ENCODE measurements around the gene RRP8.

RRP8 gene

DNA sequence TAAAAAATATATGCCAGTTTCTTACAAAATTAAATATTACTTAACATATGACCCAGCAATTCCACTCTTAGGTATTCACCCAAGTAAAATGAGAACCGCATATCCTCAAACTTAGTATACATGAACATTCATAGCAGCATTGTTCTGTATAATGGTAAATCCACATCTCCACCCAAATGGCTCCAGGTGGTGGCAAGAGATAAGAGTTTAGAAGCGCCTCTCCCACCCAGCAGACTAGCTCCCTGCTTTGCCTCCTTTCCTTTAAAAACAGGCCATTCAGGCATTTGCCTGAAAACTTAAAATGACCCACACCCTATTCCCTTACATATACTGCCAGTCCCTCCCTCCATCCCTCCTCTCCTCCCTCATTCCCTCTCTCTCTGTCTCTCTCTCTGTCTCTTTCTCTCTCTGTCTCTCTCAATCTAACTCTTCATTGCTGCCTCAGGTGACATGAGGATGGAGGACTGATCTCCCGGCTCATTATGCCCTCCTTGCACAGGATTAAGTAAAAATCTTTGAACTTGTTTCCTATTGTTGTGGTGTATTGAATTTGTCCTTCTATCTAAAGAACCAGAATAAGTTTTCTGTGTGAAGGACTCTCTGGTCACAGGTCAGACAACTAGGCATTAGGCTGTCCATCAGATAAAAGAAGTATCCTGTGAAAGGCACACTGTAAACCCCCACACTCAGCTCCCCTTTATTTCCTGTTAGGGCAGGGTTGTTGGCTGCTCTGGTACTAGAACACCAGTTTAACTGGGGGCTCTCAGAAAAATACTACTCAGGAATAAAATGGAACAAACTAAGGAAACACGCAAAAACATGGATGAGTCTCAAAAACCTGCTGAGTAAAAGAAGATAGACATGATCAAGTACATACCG, 48.3 kb downstream of the RRP8 start:
- H3K36me3 Mint-ChIP-seq = no peaks in the 10 kb centered on the region
- no peaks in the 10 kb centered on the region for H3K27me3 Mint-ChIP-seq
- no peak overlapping the region for H3K4me3 Mint-ChIP-seq
- H3K27ac Mint-ChIP-seq = no peak overlapping the region
- H3K9me3 Mint-ChIP-seq = no peaks in the 10 kb centered on the region
- no peak for DNase-seq
- CTCF ChIA-PET = no interaction called here
- no peaks in the 10 kb centered on the region for H3K4me1 Mint-ChIP-seq

DNA sequence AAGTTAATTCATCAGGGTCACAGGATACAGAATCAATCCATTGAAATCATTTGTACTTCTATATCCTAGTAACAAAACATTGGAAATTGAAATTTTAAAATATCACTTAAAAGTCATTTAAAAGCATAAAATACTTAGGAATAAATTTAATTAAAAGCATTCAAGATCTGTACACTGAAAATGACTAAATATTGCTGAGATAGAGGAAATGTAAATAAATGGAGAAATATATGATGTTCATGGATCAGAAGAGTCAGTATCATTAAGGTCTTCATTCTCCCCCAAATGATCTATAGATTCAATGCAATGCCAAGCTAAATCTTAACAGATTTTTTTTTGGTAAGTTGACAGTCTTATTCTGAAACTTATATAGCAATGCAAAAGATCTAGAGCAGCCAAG, 49.8 kb downstream of the RRP8 start:
- no peaks in the 10 kb centered on the region for H3K27me3 Mint-ChIP-seq
- H3K9me3 Mint-ChIP-seq = no peaks in the 10 kb centered on the region
- no peak overlapping the region for H3K27ac Mint-ChIP-seq
- CTCF ChIA-PET = no interaction called here
- no peak overlapping the region for H3K4me3 Mint-ChIP-seq
- H3K36me3 Mint-ChIP-seq = no peaks in the 10 kb centered on the region
- H3K4me1 Mint-ChIP-seq = no peaks in the 10 kb centered on the region
- DNase-seq = no peak

DNA sequence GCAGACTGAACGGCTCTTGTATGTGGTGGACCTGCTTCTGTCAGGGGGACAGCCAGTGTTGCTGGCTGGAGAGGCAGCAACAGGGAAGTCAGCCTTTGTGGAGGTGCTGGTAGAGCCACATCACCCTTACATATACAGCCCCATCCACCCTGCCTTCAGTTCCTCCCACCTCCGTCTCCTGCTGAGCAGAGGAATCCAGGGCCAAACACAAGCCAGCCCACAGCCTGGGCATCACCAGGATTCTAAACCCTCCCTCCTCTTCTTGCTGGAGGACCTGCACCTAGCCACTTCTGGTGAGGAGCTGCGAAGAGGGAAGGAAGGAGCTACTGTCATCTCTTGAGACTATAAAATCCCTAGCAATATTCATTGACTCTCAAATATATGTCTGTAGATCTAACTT, 54.8 kb downstream of the RRP8 start:
- peaks cover 2% of the 10 kb centered on the region for H3K36me3 Mint-ChIP-seq
- CTCF ChIA-PET = no interaction called here
- H3K4me3 Mint-ChIP-seq = no peak overlapping the region
- H3K27me3 Mint-ChIP-seq = no peaks in the 10 kb centered on the region
- no peaks in the 10 kb centered on the region for H3K9me3 Mint-ChIP-seq
- H3K4me1 Mint-ChIP-seq = no peaks in the 10 kb centered on the region
- H3K27ac Mint-ChIP-seq = no peak overlapping the region
- DNase-seq = no peak

DNA sequence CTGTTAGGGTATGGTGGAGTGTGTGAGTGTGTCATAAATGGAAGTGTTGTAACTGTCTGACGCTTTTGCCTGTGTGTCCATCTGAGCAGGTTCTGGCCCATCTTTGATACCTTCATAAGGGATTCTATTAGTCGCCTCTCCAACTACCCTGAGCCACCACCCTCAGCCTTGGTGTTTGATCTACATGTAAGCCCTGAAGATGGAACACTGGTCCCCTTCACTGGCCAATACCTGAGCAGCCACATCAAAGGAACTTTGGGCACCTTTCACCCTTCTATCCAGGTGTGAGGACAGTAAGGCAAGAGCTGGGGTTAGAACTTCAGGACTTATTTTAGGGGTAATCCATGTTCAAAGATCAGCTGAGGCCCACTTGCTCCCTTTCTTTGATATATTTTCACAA, 55.3 kb downstream of the RRP8 start:
- Mint-ChIP-seq H3K4me3 (no peak overlapping the region), H3K4me1 (no peaks in the 10 kb centered on the region), H3K9me3 (no peaks in the 10 kb centered on the region), H3K36me3 (peaks cover 2% of the 10 kb centered on the region), H3K27ac (no peak overlapping the region), H3K27me3 (no peaks in the 10 kb centered on the region)
- CTCF ChIA-PET = interaction anchor here (0.7 to 2.1 kb wide), 2 partner anchors 10 to 17 kb away, joined by 3 to 7 read pairs; no protein-coding TSS in a partner anchor
- DNase-seq = no peak

DNA sequence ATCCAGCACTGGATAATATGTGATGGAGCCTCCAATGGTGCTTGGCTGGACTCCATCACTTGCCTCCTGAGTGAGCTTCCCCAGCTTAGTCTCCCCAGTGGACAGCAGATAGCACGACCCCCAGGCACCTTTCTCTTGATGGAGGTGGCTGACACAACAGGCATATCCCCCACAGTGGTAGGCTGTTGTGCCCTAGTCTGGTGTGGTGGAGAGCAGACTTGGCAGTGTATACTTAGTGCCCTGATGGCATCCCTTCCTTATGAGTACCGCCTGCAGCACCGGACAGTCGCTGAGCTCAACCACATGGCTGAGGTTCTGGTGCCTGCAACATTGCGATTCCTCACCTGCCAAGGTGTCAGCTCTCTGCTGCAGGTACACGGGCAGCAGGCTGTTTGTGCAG, 56.2 kb downstream of the RRP8 start:
- no peak for DNase-seq
- CTCF ChIA-PET = interaction anchor here (0.7 to 2.1 kb wide), 2 partner anchors 9 to 16 kb away, joined by 3 to 7 read pairs; no protein-coding TSS in a partner anchor
- H3K4me3 Mint-ChIP-seq = no peak overlapping the region
- peaks cover 2% of the 10 kb centered on the region for H3K36me3 Mint-ChIP-seq
- no peaks in the 10 kb centered on the region for H3K9me3 Mint-ChIP-seq
- H3K27me3 Mint-ChIP-seq = no peaks in the 10 kb centered on the region
- peaks cover 7% of the 10 kb centered on the region for H3K4me1 Mint-ChIP-seq
- no peak overlapping the region for H3K27ac Mint-ChIP-seq

DNA sequence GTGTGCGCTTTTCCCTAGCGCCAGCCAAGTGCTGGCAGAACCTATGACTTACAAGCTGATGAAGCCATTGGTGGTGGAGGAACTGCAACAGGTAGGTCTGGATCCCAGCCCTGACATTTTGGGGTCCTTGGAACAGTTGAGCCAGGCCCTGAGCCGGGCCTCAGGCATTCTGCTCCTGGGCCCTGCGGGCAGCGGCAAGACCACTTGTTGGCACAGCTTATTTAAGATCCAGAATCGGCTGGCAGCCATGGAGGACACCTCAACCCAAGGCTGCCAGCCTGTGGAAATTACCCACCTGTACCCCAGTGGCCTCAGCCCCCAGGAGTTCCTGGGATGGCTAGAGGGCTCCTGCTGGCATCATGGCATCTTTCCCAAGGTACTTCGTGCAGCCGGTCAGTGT, 56.7 kb downstream of the RRP8 start:
- CTCF ChIA-PET = interaction anchor here (2.1 kb wide), 1 partner anchor 16 kb away, joined by 7 read pairs; no protein-coding TSS in a partner anchor
- H3K4me1 Mint-ChIP-seq = peaks cover 7% of the 10 kb centered on the region
- H3K9me3 Mint-ChIP-seq = no peaks in the 10 kb centered on the region
- DNase-seq = no peak
- peaks cover 2% of the 10 kb centered on the region for H3K36me3 Mint-ChIP-seq
- no peak overlapping the region for H3K27ac Mint-ChIP-seq
- no peaks in the 10 kb centered on the region for H3K27me3 Mint-ChIP-seq
- no peak overlapping the region for H3K4me3 Mint-ChIP-seq

DNA sequence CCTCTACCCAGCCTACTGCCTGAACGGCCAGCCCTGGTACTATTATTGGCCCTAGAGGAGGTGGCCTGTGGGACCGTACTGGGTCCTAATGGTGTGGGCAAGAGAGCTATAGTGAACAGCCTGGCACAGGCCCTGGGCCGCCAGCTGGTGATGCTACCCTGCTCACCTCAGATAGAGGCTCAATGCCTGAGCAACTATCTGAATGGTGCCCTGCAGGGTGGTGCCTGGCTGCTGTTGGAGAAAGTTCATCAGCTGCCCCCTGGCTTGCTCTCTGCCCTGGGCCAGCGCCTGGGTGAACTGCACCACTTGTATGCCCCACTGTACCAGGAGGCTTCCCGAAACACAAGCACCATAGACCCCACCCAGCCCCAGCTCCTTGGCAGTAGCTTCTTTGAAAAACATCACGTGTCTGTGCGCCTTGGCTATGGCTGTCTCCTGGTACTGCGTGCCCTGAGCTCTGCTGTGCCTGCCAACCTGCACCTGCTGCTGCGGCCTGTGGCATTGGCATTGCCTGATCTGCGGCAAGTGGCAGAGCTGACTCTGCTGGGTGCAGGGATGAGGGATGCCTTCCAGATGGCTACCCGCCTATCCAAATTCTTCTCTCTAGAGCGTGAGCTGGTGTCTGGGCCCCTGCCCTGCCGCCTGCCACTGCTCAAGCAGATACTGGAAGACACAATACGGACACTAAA, 57.4 kb downstream of the RRP8 start:
- Mint-ChIP-seq H3K27ac (no peak overlapping the region), H3K27me3 (no peaks in the 10 kb centered on the region), H3K36me3 (peaks cover 2% of the 10 kb centered on the region), H3K9me3 (no peaks in the 10 kb centered on the region), H3K4me3 (no peak overlapping the region), H3K4me1 (peaks cover 7% of the 10 kb centered on the region)
- DNase-seq = no peak
- CTCF ChIA-PET = interaction anchor here (2.1 kb wide), 1 partner anchor 15 kb away, joined by 7 read pairs; no protein-coding TSS in a partner anchor
